CD4-positive, alpha-beta T cell treated with Interleukin-6 for 4 hours (primary cell): Measurements from ENCODE around the gene NDRG4.
"Not testable (repeated sequence)": the region's sequence is repeated elsewhere in the genome, so short reads cannot be mapped to it uniquely, and the experiment has no call there.

Experiments
- DNase-seq: peaks from one replicate; pipeline ENCODE4 v3.0.0-alpha.2; 2020; ENCODE audit warnings: mixed read lengths

Gene NDRG4

GRCh38 chr16:58466396-58466795 lies 33.5 kb upstream of the NDRG4 start:
- no peak for DNase-seq

- no peak for DNase-seq
Measured at GRCh38 chr16:58467905-58468304, 32.0 kb upstream of the NDRG4 start.

- no peak for DNase-seq
Measured at GRCh38 chr16:58471209-58471975, 28.6 kb upstream of the NDRG4 start.

- DNase-seq, result no peak
Measured at GRCh38 chr16:58472266-58472665, 27.7 kb upstream of the NDRG4 start.

GRCh38 chr16:58472827-58473226 lies 27.1 kb upstream of the NDRG4 start:
- DNase-seq, result no peak

GRCh38 chr16:58474296-58474695 lies 25.6 kb upstream of the NDRG4 start:
- DNase-seq, result no peak

- DNase-seq, result no peak
Measured at GRCh38 chr16:58475091-58475619, 24.8 kb upstream of the NDRG4 start.

GRCh38 chr16:58476791-58477190 lies 23.2 kb upstream of the NDRG4 start:
- DNase-seq, result no peak

GRCh38 chr16:58478427-58478826 lies 21.5 kb upstream of the NDRG4 start:
- DNase-seq, result no peak

- no peak for DNase-seq
Measured at GRCh38 chr16:58481226-58481869, 18.6 kb upstream of the NDRG4 start.

GRCh38 chr16:58481931-58482330 lies 18.0 kb upstream of the NDRG4 start:
- DNase-seq, result no peak

GRCh38 chr16:58485184-58485887 lies 14.6 kb upstream of the NDRG4 start:
- DNase-seq, result no peak

GRCh38 chr16:58487566-58488351 lies 12.2 kb upstream of the NDRG4 start:
- DNase-seq, result peak; percentile 78

- DNase-seq, result no peak
Measured at GRCh38 chr16:58488531-58488930, 11.4 kb upstream of the NDRG4 start.

GRCh38 chr16:58490065-58490464 lies 9.9 kb upstream of the NDRG4 start:
- DNase-seq, result no peak

GRCh38 chr16:58490539-58490938 lies 9.4 kb upstream of the NDRG4 start:
- DNase-seq, result not testable (repeated sequence)

GRCh38 chr16:58492066-58492465 lies 7.9 kb upstream of the NDRG4 start:
- no peak for DNase-seq

GRCh38 chr16:58492735-58493134 lies 7.2 kb upstream of the NDRG4 start:
- DNase-seq, result no peak

GRCh38 chr16:58493756-58494431 lies 6.0 kb upstream of the NDRG4 start:
- DNase-seq, result no peak

GRCh38 chr16:58494981-58495520 lies 4.9 kb upstream of the NDRG4 start:
- DNase-seq, result peak; percentile 42

- no peak for DNase-seq
Measured at GRCh38 chr16:58495521-58496331, 4.2 kb upstream of the NDRG4 start.
